ENCODE data around the gene RHEB. TPM values are rescaled to one million over a fixed set of nuclear protein-coding genes. Genes with fewer than 3 reads are reported as not detected.

Gene RHEB
- total and polyA plus RNA-seq, 7 donors, result 98.0 to 248 (median 167) TPM

GRCh38 chr7:151456276-151456675 lies 63.4 kb downstream of the RHEB start:
- intact Hi-C loops (cut with DNase I), result loop anchor here in 1 of 2 donors (10.0 kb wide), 1 partner anchor 299 kb away; no protein-coding TSS in a partner anchor
- 96 to 98% (median 97%) methylated on average over 5 of the region's 5 CpGs for WGBS, 3 donors

GRCh38 chr7:151455690-151456089 lies 64.0 kb downstream of the RHEB start:
- 90 to 91% (median 91%) methylated on average over 4 of the region's 4 CpGs for WGBS, 3 donors
- Histone ChIP-seq H3K36me3 (ENCODE audit: insufficient read depth in 1 of 2, low read depth in 1 of 2) (no peaks in the 10 kb centered on the region), H3K4me1 (peaks cover 14% of the 10 kb centered on the region), H3K4me3 (no peak overlapping the region), H3K27me3 (ENCODE audit: insufficient read depth in 3 of 3, low read length in 2 of 3) (no peaks in the 10 kb centered on the region), H3K9me3 (no peaks in the 10 kb centered on the region), H3K27ac (no peak overlapping the region)
- intact Hi-C loops (cut with DNase I), result loop anchor here in 1 of 2 donors (10.0 kb wide), 1 partner anchor 299 kb away; no protein-coding TSS in a partner anchor
- TF ChIP-seq CTCF (IDR thresholded peaks at IDR 0.05), result no peak
- DNase-seq, result no peak
- ATAC-seq, result no peak

More at GRCh38 chr7:151456276-151456675, 63.4 kb downstream of the RHEB start:
- H3K4me3 ChIP-seq, result no peak overlapping the region
- H3K9me3 ChIP-seq, result no peaks in the 10 kb centered on the region
- no peak for TF ChIP-seq CTCF (IDR thresholded peaks at IDR 0.05)
- DNase-seq (no peak), ATAC-seq (no peak)
- peaks cover 20% of the 10 kb centered on the region for H3K4me1 ChIP-seq
- no peak overlapping the region for H3K27ac ChIP-seq
- H3K36me3 ChIP-seq (ENCODE audit: insufficient read depth in 1 of 2, low read depth in 1 of 2), result no peaks in the 10 kb centered on the region
- no peaks in the 10 kb centered on the region for H3K27me3 ChIP-seq (ENCODE audit: insufficient read depth in 3 of 3, low read length in 2 of 3)

GRCh38 chr7:151454932-151455530 lies 64.7 kb downstream of the RHEB start:
- ATAC-seq (no peak), DNase-seq (no peak)
- TF ChIP-seq CTCF (IDR thresholded peaks at IDR 0.05), result no peak
- intact Hi-C loops (cut with DNase I), result loop anchor here in 1 of 2 donors (10.0 kb wide), 1 partner anchor 300 kb away; no protein-coding TSS in a partner anchor
- no peak overlapping the region for H3K4me3 ChIP-seq
- H3K27me3 ChIP-seq (ENCODE audit: insufficient read depth in 3 of 3, low read length in 2 of 3), result no peaks in the 10 kb centered on the region
- H3K36me3 ChIP-seq (ENCODE audit: insufficient read depth in 1 of 2, low read depth in 1 of 2), result no peaks in the 10 kb centered on the region
- H3K27ac ChIP-seq, result no peak overlapping the region
- no peaks in the 10 kb centered on the region for H3K9me3 ChIP-seq
- peaks cover 8% of the 10 kb centered on the region for H3K4me1 ChIP-seq
- WGBS, 3 donors, result 88 to 93% (median 90%) methylated on average over 15 of the region's 15 CpGs

- ATAC-seq, result no peak
- intact Hi-C loops (cut with DNase I), result loop anchor here in 1 of 2 donors (10.0 kb wide), 1 partner anchor 300 kb away; no protein-coding TSS in a partner anchor
- Histone ChIP-seq H3K27me3 (ENCODE audit: insufficient read depth in 3 of 3, low read length in 2 of 3) (no peaks in the 10 kb centered on the region), H3K9me3 (no peaks in the 10 kb centered on the region), H3K36me3 (ENCODE audit: insufficient read depth in 1 of 2, low read depth in 1 of 2) (no peaks in the 10 kb centered on the region), H3K27ac (no peak overlapping the region), H3K4me3 (no peak overlapping the region), H3K4me1 (peaks cover 5% of the 10 kb centered on the region)
- no peak for TF ChIP-seq CTCF (IDR thresholded peaks at IDR 0.05)
- DNase-seq, result no peak
- WGBS, 3 donors, result 88 to 90% (median 89%) methylated on average over 14 of the region's 14 CpGs
Observed at GRCh38 chr7:151454305-151454704, 65.4 kb downstream of the RHEB start.
